GM21526 (cell line): Measurements from ENCODE around the gene KCNJ6.
"Not testable (repeated sequence)": the region's sequence is repeated elsewhere in the genome, so short reads cannot be mapped to it uniquely, and the experiment has no call there.

Source experiments
- ATAC-seq: cut with Tn5 transposase; IDR thresholded peaks from one replicate; pipeline ENCODE4 v1.9.1; 2021; ENCODE audit warnings: moderate library complexity; ENCODE audit not compliant: unreplicated experiment, low FRiP score

KCNJ6 gene

DNA sequence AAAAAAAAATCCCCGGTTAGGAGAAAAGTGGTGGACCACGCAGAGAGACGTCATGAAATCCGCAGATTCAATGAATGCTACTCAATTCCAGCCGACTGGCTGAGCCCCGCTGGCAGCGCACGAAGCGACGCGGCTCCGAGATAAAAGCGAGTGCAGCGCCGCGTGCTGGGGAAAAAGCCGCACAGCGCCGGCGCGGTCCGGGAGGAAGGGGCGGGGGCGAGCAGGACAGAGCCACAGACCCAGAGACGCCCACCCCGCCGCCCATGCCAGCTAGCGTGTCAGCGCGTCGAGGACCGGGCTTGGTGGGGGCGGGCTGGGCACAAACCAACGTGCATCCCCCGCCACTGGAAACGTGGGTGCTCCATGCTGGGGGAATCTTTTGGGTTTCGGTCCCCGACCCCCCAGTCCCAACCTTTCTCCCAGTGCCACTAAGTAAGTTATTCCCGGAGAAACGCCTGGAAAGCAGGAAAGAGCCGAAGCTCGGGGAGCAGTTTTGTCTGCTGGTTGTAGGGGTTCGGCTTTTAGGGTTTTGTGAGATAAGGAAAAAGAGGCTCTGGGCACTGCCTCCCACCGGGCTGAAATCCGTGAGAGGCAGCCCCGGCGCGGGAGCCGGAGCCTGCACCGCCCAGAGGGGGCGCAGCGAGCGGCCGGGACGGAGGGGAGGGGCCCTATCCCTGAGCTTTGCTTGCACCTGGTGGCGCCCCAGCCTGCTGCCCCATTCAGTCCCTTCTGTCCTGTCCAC, at the start of gene KCNJ6:
KCNJ6 (minus strand) TSS at position 148 of the 742 bp plus-strand sequence. CDS start 75,775 bp downstream, outside the sequence.
- no peak for ATAC-seq

GRCh38 chr21:37965088-37965805, 49.0 kb upstream of the KCNJ6 start:
- ATAC-seq = no peak

- ATAC-seq = no peak
These were observed 42.3 kb upstream of the KCNJ6 start for GRCh38 chr21:37958537-37958936.

- no peak for ATAC-seq
These were observed 40.5 kb upstream of the KCNJ6 start for GRCh38 chr21:37956772-37957171.

DNA sequence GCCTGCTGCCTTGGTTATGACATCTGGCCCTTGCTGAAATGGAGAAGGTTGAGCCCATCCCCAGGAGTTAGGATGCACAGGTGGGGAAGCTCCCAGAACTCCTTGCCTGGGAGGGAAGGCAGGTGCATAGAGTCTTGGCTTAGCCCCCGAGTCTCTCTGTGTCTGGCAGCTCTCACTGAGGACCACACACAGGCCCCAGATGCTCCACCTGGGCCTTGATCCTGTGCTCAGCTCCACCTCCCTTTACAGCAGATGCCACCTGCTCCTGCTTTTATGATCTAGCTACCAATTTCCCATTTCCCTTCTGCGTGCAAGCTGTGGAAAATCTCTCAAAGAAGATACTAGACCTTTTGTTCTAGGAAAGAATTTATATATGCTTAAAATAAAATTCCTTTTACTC, 28.8 kb upstream of the KCNJ6 start:
- no peak for ATAC-seq

DNA sequence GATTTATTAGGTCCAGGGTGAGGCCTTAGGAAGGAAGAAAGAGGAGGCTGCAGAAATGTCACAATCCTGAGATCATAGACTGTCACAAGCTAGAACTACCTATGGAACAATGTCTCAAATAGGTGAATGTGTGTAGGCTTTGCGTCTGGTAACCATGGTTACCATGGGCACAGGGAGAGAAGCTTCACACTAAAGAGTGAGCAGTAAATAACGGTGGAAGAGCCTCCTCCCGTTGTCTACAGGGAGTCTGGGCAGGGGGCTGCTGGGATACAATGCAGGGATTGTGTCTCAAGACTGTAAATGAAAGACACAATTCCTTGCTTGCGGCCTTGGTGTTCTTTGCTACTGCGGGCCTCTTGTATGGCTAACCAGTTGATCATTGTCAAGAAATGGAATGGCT, 28.2 kb upstream of the KCNJ6 start:
- no peak for ATAC-seq

DNA sequence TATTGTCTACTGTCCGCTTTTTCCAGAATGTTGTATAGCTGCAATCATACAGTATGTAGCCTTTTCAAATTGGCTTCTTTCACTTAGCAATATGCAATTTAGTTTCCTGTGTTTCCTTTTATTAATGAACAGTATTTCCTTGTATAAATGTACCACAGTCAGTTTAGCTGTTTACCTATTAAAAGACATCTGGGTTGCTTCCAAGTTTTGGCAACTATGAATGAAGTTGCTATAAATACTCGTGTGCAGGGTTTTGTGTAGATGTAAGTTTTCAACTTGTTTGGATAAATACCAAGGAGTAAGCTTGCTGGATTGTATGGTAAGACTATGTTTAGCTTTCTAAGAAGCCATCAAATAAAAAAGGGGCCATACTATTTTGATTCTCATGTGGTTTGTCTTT, 24.4 kb upstream of the KCNJ6 start:
- no peak for ATAC-seq

- ATAC-seq = no peak
These were observed 23.6 kb upstream of the KCNJ6 start for GRCh38 chr21:37939838-37940237.

- no peak for ATAC-seq
These were observed 23.0 kb upstream of the KCNJ6 start for GRCh38 chr21:37939251-37939650.

DNA sequence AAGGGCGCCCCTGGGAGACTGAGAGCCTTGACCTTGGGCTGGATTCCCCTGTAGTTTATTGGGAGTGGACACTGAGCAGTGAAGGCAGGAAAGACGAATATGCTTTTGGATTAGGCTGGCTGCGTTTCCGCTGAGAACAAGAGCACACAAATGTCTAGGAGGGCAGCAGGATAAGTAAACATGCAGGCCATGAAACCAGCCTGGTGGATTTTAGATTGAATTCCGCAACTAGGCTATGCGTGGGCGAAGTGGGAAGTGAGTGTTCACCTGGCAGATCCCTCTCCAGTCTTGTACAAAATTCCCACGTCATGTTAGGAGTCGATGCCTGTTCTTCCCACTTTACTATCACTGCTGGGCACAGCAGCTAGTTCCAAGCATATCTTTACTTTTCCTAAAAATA, 21.4 kb upstream of the KCNJ6 start:
- no peak for ATAC-seq

GRCh38 chr21:37936010-37936785, 19.9 kb upstream of the KCNJ6 start:
- ATAC-seq = no peak

DNA sequence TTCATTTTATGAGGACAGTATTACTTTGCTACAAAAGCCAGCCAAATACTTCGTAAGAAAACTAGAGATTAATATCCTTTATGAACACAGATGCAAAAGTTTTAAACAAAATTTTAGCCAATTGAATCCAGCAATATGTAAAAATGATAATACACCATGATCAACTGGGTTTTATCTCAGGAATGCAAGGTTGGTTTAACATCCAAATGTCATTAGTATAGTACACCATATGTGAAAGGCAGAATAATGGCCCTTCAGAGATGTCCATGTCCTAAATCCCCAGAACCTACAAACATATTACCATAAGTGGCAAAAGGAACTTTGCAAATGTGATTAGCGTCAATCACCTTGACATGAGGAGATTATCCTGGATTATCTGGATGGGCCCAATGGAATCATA, 16.7 kb upstream of the KCNJ6 start:
- no peak for ATAC-seq

GRCh38 chr21:37927711-37928110, 11.5 kb upstream of the KCNJ6 start:
- no peak for ATAC-seq

DNA sequence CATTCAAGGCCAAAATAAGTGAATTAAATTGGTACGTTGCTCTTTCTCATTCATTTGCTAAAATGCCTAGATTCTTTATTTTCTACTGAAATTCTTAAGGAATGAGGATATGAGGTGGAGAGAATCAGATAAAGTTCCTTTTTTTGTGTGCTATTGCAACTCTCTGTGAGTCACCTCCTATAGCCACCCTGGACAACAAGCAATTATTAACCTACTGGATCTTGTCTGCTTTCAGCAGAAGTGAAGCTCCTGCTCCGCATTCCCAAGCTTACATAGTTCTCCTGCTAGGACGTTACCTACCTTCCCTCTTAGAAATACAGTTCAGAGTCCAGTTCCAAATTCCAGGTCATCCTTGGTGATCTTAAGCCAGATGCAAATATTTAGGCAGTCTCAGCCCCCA, 4.8 kb upstream of the KCNJ6 start:
- no peak for ATAC-seq

DNA sequence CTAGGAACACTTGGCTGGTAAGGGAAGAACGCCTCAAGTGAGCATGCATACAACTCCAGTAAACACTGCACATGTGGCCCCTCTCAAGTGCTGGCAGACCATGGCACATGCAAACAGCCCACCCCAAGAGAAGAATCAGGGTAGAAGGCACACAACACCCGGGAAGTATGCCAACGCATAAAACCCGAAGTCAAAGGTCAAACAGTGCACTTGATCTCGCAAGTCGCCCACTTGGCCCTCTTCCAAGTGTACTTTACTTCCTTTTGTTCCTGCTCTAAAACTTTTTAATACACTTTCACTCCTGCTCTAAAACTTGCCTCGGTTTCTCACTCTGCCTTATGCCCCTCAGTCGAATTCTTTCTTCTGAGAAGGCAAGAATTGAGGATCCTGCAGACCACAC, 4.0 kb upstream of the KCNJ6 start:
- not testable (repeated sequence) for ATAC-seq

GRCh38 chr21:37917612-37918011, 1.4 kb upstream of the KCNJ6 start:
- ATAC-seq = no peak

- ATAC-seq = no peak
These were observed 332 bp downstream of the KCNJ6 start for GRCh38 chr21:37915941-37916309.

DNA sequence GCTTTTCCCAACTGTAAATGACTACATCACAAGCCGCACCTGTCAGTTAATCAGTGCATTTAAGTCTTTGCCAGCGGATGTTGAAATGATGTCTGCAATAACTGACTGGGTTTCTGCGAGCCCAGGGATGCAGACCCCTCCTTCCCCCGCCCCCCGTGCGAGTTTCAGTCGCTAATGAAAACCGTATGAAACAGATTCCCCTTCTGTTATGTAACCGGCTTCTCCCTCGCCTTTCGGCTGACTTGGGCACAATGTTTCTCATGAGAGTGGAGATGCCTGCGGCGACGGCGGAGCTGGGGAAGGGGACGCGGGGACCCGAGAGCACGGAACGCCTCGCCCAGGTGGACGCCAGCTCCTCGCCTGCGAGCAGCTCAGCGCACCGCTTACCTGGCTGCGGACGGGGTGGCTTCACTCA, 753 bp downstream of the KCNJ6 start:
- ATAC-seq = no peak

DNA sequence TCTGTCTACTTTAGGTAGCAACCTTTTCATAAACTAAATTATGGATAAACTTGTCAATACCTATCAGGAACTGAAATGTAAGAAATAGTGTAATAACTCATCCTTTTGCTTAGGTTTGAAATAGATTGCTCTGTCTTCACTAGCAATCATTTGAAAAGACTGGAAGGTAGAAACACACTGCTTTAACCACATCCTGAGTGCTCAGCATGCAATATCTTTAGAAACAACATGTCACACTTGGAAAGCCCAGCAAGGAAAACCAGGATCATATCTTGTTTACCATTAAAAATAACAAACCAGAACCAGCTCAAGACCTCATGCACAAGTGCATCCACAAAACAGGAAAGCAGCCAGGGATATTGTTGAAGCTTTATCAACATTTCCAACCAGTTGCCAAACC, 3.6 kb downstream of the KCNJ6 start:
- ATAC-seq = no peak

DNA sequence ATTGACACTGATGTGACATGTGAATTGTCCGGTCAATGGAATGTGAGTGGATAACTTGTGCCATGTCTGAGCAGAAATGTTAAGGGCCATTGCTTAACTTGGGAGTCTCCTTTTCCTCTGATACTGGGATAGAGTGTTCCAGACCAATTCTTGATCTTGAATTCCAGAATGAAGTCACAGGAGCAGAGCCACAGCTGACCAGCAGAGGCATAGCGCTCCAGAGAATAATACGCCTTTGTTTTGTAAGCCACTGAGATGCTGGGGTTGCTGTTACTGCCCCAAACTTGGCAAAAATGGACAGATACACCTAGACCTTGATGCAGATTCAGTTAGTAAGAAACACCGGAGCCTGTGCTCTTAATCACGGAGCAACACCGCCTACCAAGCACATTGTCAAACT, 6.3 kb downstream of the KCNJ6 start:
- no peak for ATAC-seq

GRCh38 chr21:37908691-37909090, 7.6 kb downstream of the KCNJ6 start:
- no peak for ATAC-seq
